ENCODE data around the gene PAK5. TPM values are rescaled to one million over a fixed set of nuclear protein-coding genes. Genes with fewer than 3 reads are reported as not detected.

The PAK5 gene
- total RNA-seq, 1 experiment from 2014 or later, result not detected

DNA sequence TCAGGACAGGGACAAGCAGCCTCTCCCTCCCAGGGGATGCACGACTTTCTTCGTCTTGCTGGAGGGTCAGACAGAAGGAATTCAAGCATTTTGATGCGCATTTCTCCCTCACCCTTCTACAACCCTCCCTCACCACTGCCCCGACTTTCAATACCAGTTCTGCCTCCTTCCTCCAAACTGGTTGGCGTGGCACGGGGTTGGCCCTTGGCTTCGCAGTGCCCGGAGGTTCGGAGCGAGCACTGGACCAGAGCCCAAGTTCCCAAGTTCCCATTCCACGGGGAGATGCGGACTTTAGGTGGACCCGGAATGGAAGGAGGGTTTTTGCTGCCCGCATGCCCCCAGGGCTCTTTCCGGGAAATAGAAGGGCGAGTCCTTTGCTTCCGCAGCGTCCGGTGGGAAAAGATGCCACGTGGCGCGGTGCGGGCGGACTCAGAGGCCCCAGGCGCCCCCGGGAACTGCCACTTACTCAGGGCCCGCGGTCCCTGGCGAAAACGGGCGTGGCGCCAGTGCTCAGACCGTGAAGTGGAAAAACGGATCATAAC, 332.5 kb downstream of the PAK5 start:
- RAD21 ChIA-PET (ENCODE audit: low non-redundant PET in 1 of 2, low total read pairs in 2 of 2, uncharacterized antibody in 2 of 2, unreplicated experiment in 2 of 2), result no interaction called here
- CTCF ChIA-PET, result no interaction called here
- ATAC-seq (no peak), DNase-seq (ENCODE audit: low read depth, low spot score) (no peak)
- Histone ChIP-seq H3K9me2 (ENCODE audit: insufficient read depth) (no peaks in the 10 kb centered on the region), H4K20me1 (ENCODE audit: insufficient read depth) (no peaks in the 10 kb centered on the region; the same call in 1 of the 2 replicates), H3K4me1 (ENCODE audit: control insufficient read depth in 1 of 2, insufficient read depth in 2 of 2, low read length in 2 of 2) (no peaks in the 10 kb centered on the region), H2AFZ (ENCODE audit: low read depth, low read length, poor library complexity, severe bottlenecking) (no peak overlapping the region), H3K79me2 (ENCODE audit: insufficient read depth, low read length) (no peaks in the 10 kb centered on the region), H3K4me2 (ENCODE audit: low read length) (no peak overlapping the region), H3K27me3 (ENCODE audit: insufficient read depth, low read length) (peaks cover 6% of the 10 kb centered on the region; the same call in 1 of the 2 replicates), H3K36me3 (ENCODE audit: control insufficient read depth in 1 of 2, insufficient read depth in 2 of 2, low read length in 2 of 2) (no peaks in the 10 kb centered on the region), H3K27ac (ENCODE audit: low read depth, low read length) (no peak overlapping the region), H3K9ac (ENCODE audit: low read length) (no peak overlapping the region), H3K9me3 (ENCODE audit: control insufficient read depth in 1 of 2, insufficient read depth in 1 of 2, low read depth in 1 of 2, low read length in 2 of 2) (no peaks in the 10 kb centered on the region), H3K4me3 (replicated peaks in 1 of 2; ENCODE audit: low read depth in 1 of 2, low read length in 2 of 2) (no peak overlapping the region)
- intact Hi-C loops (cut with micrococcal nuclease), result no loop called here
- TF ChIP-seq ATF3 (IDR thresholded peaks at IDR 0.05), result no peak
- no peak for TF ChIP-seq FOSL1 (IDR thresholded peaks at IDR 0.05; ENCODE audit: low read depth)
- TF ChIP-seq CEBPB (IDR thresholded peaks at IDR 0.05; ENCODE audit: low read depth), result no peak
- no peak for TF ChIP-seq EZH2 (IDR thresholded peaks at IDR 0.05)
- no peak for TF ChIP-seq RAD21 (IDR thresholded peaks at IDR 0.05; ENCODE audit: low read depth)
- TF ChIP-seq ZNF274 (IDR thresholded peaks at IDR 0.05; ENCODE audit: low read depth, low read length), result no peak
- no peak for TF ChIP-seq EGR1 (IDR thresholded peaks at IDR 0.05; ENCODE audit: low read depth)
- BruUV-seq (replicated peaks), result no TSS peak
- POLR2A ChIA-PET, result no interaction called here

DNA sequence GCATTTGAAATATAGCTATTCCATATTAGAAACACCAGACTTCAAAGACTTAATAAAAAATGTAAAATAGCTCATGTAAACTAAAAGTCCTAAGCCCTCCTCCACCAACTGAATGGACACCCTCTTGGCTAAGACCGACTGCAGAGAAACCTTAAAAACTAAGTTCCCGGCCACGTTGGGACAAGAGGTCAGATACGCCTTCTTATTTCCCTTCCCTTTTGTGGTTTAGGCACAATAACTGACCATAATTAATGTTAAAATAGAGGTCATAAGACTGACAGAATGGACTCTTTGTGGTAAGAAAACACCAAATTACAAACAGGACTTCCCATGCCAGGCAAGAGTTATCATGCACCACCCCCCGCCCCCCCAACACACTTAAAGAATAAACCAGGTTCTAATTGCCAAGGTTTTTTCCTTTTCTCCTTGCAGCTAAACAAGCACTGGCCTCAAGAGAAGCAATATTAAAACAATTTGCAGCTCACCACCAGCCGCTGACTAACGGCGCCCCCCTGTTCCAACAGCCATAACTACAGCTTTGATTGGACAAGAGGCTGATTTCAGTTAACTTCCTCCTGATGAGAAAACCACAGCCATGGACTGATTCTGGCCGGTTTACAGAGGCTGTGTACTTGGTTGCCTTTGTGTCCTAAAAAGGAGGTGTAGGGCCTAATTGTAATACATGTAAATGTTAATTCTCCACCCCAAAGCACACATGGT, 335.2 kb downstream of the PAK5 start:
- BruUV-seq (replicated peaks), result no TSS peak
- no peak overlapping the region for H2AFZ ChIP-seq (ENCODE audit: low read depth, low read length, poor library complexity, severe bottlenecking)
- H3K27ac ChIP-seq (ENCODE audit: low read depth, low read length), result no peak overlapping the region
- ChIA-PET RAD21 (ENCODE audit: low non-redundant PET in 1 of 2, low total read pairs in 2 of 2, uncharacterized antibody in 2 of 2, unreplicated experiment in 2 of 2) (no interaction called here), POLR2A (no interaction called here), CTCF (interaction anchor here (0.7 to 1.2 kb wide), 4 partner anchors 45 to 1808 kb away, joined by 3 to 6 read pairs (median 4); no protein-coding TSS in a partner anchor)
- intact Hi-C loops (cut with micrococcal nuclease), result no loop called here
- no peak overlapping the region for H3K4me3 ChIP-seq (replicated peaks in 1 of 2; ENCODE audit: low read depth in 1 of 2, low read length in 2 of 2)
- no peaks in the 10 kb centered on the region for H3K36me3 ChIP-seq (ENCODE audit: control insufficient read depth in 1 of 2, insufficient read depth in 2 of 2, low read length in 2 of 2)
- TF ChIP-seq MAX (IDR thresholded peaks at IDR 0.05), result no peak
- TF ChIP-seq JUND (IDR thresholded peaks at IDR 0.05), result no peak
- TF ChIP-seq, protein P1, sequence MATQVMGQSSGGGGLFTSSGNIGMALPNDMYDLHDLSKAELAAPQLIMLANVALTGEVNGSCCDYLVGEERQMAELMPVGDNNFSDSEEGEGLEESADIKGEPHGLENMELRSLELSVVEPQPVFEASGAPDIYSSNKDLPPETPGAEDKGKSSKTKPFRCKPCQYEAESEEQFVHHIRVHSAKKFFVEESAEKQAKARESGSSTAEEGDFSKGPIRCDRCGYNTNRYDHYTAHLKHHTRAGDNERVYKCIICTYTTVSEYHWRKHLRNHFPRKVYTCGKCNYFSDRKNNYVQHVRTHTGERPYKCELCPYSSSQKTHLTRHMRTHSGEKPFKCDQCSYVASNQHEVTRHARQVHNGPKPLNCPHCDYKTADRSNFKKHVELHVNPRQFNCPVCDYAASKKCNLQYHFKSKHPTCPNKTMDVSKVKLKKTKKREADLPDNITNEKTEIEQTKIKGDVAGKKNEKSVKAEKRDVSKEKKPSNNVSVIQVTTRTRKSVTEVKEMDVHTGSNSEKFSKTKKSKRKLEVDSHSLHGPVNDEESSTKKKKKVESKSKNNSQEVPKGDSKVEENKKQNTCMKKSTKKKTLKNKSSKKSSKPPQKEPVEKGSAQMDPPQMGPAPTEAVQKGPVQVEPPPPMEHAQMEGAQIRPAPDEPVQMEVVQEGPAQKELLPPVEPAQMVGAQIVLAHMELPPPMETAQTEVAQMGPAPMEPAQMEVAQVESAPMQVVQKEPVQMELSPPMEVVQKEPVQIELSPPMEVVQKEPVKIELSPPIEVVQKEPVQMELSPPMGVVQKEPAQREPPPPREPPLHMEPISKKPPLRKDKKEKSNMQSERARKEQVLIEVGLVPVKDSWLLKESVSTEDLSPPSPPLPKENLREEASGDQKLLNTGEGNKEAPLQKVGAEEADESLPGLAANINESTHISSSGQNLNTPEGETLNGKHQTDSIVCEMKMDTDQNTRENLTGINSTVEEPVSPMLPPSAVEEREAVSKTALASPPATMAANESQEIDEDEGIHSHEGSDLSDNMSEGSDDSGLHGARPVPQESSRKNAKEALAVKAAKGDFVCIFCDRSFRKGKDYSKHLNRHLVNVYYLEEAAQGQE (IDR thresholded peaks at IDR 0.05; ENCODE audit: low read depth), result no peak
- peak; percentile 15; the same call in 1 of the 2 replicates for TF ChIP-seq RAD21 (IDR thresholded peaks at IDR 0.05; ENCODE audit: low read depth)
- TF ChIP-seq EZH2 (IDR thresholded peaks at IDR 0.05), result no peak
- TF ChIP-seq, protein P2, sequence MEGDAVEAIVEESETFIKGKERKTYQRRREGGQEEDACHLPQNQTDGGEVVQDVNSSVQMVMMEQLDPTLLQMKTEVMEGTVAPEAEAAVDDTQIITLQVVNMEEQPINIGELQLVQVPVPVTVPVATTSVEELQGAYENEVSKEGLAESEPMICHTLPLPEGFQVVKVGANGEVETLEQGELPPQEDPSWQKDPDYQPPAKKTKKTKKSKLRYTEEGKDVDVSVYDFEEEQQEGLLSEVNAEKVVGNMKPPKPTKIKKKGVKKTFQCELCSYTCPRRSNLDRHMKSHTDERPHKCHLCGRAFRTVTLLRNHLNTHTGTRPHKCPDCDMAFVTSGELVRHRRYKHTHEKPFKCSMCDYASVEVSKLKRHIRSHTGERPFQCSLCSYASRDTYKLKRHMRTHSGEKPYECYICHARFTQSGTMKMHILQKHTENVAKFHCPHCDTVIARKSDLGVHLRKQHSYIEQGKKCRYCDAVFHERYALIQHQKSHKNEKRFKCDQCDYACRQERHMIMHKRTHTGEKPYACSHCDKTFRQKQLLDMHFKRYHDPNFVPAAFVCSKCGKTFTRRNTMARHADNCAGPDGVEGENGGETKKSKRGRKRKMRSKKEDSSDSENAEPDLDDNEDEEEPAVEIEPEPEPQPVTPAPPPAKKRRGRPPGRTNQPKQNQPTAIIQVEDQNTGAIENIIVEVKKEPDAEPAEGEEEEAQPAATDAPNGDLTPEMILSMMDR (IDR thresholded peaks at IDR 0.05 in 2 of 3, conservative IDR thresholded peaks at IDR 0.05 in 1 of 3; ENCODE audit: borderline replicate concordance in 1 of 3, insufficient read depth in 1 of 3, low read depth in 2 of 3, low read length in 2 of 3), result peak in 1 of 3 experiments; percentile 26; a peak in 1 of 6 replicates
- TF ChIP-seq CEBPB (IDR thresholded peaks at IDR 0.05; ENCODE audit: low read depth), result no peak
- TF ChIP-seq POLR2A (IDR thresholded peaks at IDR 0.05; ENCODE audit: borderline replicate concordance, extremely low read depth, insufficient read depth, insufficient read length), result no peak
- no peak for TF ChIP-seq ATF3 (IDR thresholded peaks at IDR 0.05)
- H4K20me1 ChIP-seq (ENCODE audit: insufficient read depth), result no peaks in the 10 kb centered on the region
- no peaks in the 10 kb centered on the region; the same call in 1 of the 2 replicates for H3K27me3 ChIP-seq (ENCODE audit: insufficient read depth, low read length)
- no peaks in the 10 kb centered on the region for H3K4me1 ChIP-seq (ENCODE audit: control insufficient read depth in 1 of 2, insufficient read depth in 2 of 2, low read length in 2 of 2)
- no peaks in the 10 kb centered on the region for H3K79me2 ChIP-seq (ENCODE audit: insufficient read depth, low read length)
- no peak overlapping the region for H3K9ac ChIP-seq (ENCODE audit: low read length)
- DNase-seq (ENCODE audit: low read depth, low spot score) (no peak), ATAC-seq (peak; percentile 59; the same call in 1 of the 2 replicates)
- H3K9me2 ChIP-seq (ENCODE audit: insufficient read depth), result no peaks in the 10 kb centered on the region
- no peaks in the 10 kb centered on the region for H3K9me3 ChIP-seq (ENCODE audit: control insufficient read depth in 1 of 2, insufficient read depth in 1 of 2, low read depth in 1 of 2, low read length in 2 of 2)
- H3K4me2 ChIP-seq (ENCODE audit: low read length), result no peak overlapping the region
